GM21619 (cell line): ENCODE results near the gene REP15.
A peak's percentile ranks its signal among the peaks of the same experiment; 100 is the strongest.
"Not testable (repeated sequence)": the region's sequence is repeated elsewhere in the genome, so short reads cannot be mapped to it uniquely, and the experiment has no call there.

Source experiments
- ATAC-seq: cut with Tn5 transposase; IDR thresholded peaks from one replicate; pipeline ENCODE4 v1.9.1; 2021; ENCODE audit not compliant: unreplicated experiment

REP15 gene, protein sequence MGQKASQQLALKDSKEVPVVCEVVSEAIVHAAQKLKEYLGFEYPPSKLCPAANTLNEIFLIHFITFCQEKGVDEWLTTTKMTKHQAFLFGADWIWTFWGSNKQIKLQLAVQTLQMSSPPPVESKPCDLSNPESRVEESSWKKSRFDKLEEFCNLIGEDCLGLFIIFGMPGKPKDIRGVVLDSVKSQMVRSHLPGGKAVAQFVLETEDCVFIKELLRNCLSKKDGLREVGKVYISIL

DNA sequence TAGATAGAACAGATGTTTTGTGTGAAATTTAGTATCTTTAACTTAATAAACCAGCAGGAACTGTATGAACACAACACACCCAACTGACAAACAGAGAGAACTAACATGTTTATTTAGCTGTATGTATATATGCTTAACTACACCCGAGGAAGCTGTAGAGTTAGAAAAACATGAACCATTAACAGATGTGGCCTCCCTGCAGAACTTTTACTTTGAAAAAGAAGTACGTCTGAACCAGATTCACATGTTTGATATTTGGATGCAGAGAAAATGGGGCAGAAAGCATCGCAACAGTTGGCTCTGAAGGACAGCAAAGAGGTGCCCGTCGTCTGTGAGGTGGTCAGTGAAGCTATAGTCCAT lies at the start of gene REP15:
REP15 (plus strand) TSS at position 155 of the 360 bp plus-strand sequence; CDS start at position 271, 116 bp downstream.
- no peak for ATAC-seq

GRCh38 chr12:27650011-27650410 lies 46.2 kb upstream of the REP15 start:
- no peak for ATAC-seq

DNA sequence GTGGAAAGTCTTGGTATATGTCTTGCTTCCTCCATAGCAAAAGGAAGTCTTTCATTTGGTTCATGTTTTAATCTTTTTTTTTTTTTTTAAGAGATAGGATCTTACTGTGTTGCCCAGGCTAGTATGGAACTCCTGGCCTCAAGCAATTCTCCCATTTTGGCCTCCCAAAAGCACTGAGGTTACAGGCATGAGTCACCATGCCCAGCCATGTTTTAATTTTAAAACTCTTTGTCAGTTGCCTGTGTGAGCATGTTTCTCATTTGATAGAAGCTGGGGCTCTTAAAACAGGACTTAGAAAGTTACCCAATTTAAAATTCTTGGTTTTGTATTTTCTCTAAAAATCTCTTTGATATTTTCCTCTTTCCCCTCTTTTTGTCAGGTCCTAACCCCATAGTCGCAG lies 45.0 kb upstream of the REP15 start:
- ATAC-seq: no peak

- ATAC-seq: no peak
These were observed 44.0 kb upstream of the REP15 start for GRCh38 chr12:27652174-27652763.

DNA sequence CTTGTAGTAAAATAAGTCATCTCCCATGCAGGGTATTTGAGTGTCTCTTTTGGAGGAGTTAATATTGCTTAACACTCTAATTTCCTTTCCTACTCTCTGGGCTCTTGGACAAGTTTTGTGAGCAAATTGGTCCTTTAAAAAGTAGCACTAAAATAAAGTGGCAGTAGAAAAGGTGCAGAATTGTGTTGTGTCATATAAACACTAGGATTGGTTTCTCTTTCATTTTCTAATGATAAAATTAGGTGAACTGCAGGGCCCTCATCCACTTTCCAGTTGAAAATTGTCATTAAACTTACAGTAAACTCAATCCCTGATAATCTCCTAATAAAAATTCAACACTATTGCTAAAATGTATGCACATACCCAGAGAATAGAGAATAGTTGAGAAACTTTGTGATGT lies 42.6 kb upstream of the REP15 start:
- ATAC-seq: peak; percentile 43

DNA sequence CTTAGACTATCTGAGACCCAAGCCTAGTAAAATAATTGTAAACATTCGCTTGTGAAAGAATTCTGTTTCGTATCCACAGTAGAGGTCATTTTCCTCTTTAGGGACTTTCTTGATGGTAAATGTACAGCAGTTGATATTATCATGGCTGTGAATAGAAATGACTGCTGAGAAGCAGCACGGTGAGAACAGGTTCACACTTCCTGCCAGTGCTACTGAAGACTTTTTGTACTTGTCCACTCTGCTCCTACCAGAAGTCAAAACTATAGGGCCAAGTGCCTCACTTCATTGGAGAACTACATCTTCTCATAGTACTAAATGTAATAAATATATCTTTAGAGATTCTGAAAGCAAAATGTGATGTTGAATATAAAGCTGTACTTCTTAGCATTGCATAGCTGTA lies 40.8 kb upstream of the REP15 start:
- not testable (repeated sequence) for ATAC-seq

DNA sequence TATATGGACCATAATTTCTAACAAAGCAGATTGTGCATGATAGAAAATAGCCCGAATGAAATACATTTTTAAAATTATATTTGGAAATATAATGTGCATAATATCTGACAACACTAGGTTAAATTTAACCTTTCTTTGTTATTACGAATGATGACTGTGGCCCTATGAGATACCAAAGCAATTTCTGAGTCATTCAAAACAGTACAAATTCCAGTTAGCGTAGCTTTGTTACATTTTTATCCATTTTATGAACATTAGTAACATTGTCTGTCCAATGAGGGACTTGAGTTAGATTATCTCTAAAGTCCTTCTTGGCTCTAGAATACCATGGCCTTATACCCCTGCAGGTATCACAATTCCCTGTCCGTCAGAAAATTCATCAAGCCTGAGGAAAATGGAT lies 39.0 kb upstream of the REP15 start:
- ATAC-seq: no peak

DNA sequence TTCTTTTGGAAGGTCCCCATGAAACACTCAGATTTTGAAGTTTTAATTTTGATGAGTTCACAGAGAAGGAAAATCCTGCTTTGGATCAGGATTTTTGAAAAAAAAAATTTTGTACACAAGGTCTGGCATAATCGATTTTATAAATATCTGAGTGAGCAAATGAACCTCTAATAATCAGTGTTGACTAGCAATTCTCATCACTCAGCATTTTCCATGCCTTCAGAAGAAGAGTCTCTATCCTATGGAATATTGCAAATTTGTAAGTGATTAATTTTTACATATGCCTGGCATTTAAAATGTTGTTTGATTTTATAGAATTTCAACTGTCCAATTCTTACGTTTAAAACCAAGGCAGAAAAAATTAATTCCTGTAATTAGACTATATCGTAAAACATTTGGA lies 30.5 kb upstream of the REP15 start:
- no peak for ATAC-seq

DNA sequence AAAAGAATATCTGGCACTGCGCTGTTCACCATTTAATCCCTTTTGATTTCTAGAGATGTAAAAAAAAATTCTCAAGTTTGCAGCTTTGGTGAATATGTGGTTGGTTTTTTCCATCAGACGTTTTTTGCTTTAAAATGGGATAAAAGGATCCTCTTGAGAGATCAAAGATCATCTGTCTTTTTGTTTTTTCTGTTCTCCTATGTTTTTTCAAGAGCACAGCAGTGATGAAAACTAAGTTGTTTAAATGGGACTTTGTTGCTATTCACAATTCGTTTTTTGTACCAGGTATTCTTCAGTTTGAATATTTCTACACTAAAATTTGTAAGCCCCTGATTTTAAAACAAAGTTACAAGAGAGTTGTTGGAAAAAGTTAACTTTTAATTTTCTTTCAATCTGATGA lies 29.7 kb upstream of the REP15 start:
- no peak for ATAC-seq

DNA sequence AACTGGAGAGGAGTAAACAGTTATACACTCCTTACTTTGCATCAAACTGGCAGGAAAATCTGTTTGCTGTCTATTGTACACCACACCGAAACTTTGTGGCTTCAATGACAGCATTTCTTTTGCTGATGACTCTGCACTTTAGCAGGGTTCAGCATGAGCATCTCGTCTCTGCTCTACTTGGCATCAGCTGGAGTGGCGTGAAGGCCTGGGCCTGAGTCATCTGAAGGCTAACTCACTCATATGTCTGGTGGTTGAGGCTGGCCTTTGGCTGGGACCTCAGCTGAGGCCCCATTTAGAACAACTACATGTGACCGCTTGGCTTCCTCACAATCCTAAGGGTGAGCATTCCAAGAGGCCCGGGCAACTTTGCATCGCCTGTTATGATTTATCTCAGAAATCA lies 28.7 kb upstream of the REP15 start:
- ATAC-seq: no peak

GRCh38 chr12:27672051-27672450 lies 24.2 kb upstream of the REP15 start:
- no peak for ATAC-seq

DNA sequence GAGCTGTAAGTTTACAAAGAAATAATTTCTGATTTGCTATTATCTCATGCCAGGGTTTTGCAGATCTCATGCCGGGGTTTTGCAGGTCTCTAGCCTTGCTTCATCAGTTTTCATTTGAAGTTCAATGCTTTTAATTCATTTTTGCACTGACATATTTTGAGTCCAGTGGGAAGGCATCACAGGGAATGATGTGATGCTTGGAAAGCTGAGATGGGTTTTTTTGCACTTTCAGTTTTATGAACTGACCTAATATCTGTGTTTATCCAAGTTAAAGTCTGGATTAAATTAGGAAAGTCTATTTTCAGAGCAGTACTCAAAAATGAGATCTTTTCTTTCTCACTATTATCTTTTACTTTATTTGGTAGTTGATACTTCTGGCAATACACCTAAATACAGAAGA lies 23.6 kb upstream of the REP15 start:
- ATAC-seq: no peak

DNA sequence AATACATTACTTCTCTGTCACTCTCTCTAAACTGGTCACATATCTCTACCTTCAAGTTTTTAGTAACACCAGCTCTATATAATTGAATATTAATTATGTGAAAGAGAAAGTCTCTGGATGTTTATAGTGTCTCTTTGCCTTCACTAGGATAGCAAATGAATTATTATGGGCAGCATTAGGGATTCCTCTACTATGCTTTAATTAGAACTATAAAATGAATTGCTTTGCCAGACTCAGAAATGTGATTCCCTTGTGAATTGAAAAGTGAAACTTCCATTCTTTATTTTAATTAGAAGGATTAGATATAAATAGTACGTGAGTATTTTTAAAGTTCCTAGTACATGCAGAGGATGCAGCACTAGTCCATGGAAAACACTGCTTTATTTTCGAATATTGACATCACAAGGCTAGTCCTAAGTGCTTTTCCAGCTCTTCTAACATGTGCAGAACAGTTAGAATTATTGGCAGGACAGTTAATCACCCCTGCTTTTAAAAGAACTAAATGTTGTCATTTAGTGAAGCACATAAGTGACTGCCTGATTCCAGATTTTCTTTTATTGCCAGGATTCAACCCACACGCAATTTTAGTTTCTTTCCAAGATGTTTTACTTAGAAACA lies 23.0 kb upstream of the REP15 start:
- no peak for ATAC-seq

GRCh38 chr12:27674989-27675388 lies 21.3 kb upstream of the REP15 start:
- no peak for ATAC-seq

DNA sequence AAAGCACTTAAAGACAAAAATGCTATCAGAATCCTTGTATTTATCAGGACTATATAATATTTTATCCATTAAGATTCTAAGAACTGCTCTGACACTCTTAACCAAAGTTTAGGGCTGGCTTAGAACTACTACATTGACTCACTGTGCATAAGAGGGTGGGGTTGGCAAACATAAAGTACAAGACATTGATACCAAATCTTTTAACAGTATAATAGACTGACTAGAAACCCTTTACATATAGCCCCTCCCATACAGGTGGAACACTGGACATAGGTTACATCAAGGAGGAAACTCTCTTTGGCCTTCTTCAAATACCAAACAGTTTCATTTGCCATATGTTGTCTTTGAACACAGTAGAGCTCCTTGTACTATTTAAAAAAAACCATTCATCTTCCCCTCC lies 15.6 kb upstream of the REP15 start:
- ATAC-seq: no peak

GRCh38 chr12:27682534-27682933 lies 13.7 kb upstream of the REP15 start:
- no peak for ATAC-seq

GRCh38 chr12:27685274-27685673 lies 11.0 kb upstream of the REP15 start:
- ATAC-seq: no peak

- ATAC-seq: no peak
These were observed 10.1 kb upstream of the REP15 start for GRCh38 chr12:27686147-27686546.

DNA sequence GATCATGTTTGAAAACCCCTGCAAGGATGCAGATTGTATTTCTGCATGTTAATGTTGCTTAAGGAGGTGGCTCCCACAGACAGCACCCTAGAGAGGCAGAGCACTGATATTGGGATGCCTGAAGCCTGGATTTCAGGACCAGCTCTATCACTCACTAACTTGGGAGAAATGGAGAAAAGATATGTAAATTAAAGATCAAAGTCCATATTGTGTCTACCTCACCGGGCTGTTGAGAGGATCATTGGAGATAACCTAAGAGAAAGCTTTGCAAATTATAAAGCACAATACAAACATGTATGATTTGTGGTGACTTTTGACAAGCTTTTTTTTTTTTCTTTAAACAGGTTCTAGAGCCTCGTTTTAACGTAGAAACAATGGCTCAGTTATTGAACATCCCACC lies 7.6 kb upstream of the REP15 start:
- ATAC-seq: no peak

DNA sequence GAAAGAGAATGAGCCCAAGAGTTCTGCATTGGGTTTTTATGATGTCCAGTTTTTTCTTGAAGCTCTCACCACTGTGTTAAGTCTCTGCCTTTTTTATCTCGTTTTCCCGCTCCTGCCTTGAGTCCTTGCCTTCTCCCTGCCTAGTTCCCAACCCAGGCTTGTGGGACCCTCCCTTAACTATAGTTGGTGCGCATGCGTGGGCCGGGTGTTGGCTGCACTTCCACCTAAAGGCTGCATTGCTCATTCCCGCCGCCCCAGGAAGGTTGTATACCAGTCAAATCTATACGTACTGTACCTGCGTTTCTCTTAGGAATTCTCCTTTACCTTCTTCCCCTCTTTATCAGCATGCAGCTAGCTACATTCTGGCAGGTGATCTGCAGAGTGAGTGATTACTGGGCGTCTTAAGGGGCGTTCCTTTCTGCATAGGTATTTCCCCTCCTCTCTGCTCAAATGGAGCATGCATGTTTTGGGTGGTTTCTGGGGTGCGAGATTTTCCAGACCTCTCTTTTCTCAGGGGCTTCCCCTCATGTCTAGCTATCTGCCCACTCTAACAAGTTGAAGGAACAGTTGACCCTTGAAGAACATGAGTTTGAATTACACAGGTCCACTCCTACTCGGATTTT lies 6.6 kb upstream of the REP15 start:
- no peak for ATAC-seq

GRCh38 chr12:27693403-27693802 lies 2.8 kb upstream of the REP15 start:
- ATAC-seq: no peak

DNA sequence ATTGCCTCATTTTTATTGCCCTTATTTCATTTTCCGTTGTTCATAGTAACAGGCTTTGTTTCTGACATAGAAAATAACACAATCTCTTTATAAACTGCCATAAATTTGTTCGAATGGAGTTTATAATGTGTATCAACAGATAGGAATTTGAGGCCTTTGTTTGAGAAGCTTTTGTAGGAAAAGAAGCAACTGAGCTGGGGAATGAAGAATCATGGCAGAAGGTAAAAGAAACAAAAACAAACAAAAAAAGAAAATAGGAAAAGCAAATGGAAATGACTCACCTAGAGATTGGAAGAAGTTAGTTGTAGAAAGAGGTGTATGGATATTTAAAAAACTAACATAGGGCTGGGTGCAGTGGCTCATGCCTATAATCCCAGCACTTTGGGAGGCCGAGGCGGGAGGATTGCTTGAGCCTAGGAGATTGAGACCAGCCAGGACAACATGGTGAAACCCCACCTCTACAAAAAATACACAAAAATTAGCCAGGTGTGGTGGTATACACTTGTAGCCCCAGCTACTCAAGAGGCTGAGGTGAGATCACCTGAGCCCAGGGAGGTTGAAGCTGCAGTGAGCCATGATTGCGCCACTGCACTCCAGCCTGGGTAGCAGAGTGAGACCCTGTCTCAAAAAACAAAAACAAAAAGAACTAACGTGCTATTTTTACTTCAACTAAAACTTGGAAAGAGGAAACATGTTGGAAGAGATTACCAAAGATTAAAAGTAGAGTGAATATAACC lies 523 bp upstream of the REP15 start:
- ATAC-seq: no peak
